ENCODE data around the gene SP7.

The SP7 gene

DNA sequence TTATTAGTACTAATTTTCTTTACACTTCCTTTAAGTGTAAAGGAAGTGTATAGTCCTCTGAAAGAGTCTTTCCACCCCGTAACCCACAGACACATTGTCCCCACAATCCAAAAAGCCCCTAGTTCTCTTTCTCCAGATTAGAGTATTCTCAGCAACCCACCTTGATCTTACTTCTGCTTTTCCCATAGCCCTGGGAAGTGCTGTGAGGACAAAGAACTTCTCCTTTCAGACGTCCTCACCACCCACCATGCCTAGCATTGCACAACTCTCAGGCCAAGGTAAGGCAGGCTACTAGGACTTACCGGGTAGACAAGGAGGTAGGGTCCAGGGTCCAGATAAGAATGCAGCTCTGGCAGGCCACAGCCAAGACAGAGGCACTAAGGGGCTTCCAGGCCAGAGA is 22.2 kb downstream of the SP7 start:
- H3K4me3 ChIP-seq (ENCODE audit: low read depth, low read length) = no peak overlapping the region
- DNase-seq (ENCODE audit: low read depth) = no peak
- TF ChIP-seq CTCF (conservative IDR thresholded peaks at IDR 0.05; ENCODE audit: low read depth, low read length) = no peak

DNA sequence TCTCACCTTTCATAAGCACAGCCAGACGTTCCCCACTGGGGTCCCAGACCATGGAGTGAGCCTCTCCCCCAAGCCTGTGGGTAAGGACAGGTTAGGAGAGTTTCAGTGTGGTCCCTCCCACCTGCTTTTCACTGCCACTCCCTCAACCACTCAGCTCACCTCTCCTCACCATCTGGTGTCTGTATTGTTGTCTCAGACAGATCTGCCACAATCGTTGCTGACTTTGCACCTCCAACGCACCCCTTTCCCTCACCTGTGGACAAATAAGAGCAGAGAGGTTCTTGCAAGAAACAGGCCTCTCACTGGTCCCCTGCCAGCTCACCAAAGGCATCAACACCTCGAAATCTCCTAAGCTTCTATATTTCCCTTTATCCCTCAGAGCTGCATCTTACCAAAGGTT is 27.9 kb downstream of the SP7 start:
- H3K4me3 ChIP-seq (ENCODE audit: low read depth, low read length) = no peak overlapping the region
- no peak for DNase-seq (ENCODE audit: low read depth)
- no peak for TF ChIP-seq CTCF (conservative IDR thresholded peaks at IDR 0.05; ENCODE audit: low read depth, low read length)

DNA sequence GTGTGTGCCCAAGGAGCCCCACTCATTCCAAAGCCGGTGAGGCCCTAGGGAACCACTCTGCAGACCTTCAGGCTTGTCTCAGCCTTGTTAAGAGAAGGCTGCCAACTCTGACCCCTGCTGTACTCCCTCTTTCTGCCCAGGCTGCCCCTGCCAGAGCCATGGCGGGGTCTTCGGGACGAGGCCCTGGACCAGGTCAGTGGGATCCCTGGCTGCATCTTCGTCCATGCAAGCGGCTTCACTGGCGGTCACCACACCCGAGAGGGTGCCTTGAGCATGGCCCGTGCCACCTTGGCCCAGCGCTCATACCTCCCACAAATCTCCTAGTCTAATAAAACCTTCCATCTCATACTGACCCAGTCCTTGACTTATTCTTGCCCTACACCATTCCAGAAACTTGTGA is 29.3 kb downstream of the SP7 start:
- DNase-seq (ENCODE audit: low read depth) = no peak
- H3K4me3 ChIP-seq (ENCODE audit: low read depth, low read length) = no peak overlapping the region
- TF ChIP-seq CTCF (conservative IDR thresholded peaks at IDR 0.05; ENCODE audit: low read depth, low read length) = no peak

DNA sequence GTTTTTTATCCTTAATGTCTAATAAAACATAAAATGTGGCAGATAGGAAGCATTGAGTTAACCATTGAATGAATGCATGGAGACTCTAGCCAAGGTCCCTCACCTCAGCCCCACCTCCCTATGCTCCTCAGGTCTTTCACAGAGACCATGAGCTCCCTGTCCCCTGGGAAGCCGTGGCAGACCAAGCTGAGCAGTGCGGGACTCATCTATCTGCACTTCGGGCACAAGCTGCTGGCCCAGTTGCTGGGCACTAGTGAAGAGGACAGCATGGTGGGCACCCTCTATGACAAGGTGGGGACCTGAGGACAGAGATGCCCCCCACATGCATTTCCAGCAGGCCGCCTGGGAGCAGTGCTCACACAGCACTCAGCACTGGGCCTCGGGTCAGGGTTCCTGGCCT is 33.3 kb downstream of the SP7 start:
- no peak for TF ChIP-seq CTCF (conservative IDR thresholded peaks at IDR 0.05; ENCODE audit: low read depth, low read length)
- H3K4me3 ChIP-seq (ENCODE audit: low read depth, low read length) = no peak overlapping the region
- DNase-seq (ENCODE audit: low read depth) = no peak

DNA sequence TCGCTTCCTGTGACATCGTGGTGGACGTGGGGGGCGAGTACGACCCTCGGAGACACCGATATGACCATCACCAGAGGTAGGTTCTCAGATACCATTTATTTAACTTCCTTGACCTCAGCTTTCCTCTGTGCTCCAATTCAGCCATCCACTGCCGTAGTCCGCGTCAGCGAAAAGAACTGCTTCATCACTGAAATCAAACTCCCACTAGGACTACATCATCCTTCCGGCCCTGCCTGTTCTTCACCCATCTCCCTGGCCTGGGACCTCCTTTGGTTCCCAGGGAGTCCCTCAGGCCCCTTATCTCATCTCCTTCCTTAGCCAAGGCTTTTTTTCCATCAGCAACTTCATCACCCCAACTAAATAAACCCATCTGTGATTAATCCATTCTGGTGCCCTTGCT is 36.0 kb downstream of the SP7 start:
- peak overlapping the region; percentile 75 for H3K4me3 ChIP-seq (ENCODE audit: low read depth, low read length)
- no peak for TF ChIP-seq CTCF (conservative IDR thresholded peaks at IDR 0.05; ENCODE audit: low read depth, low read length)
- DNase-seq (ENCODE audit: low read depth) = peak; percentile 68

DNA sequence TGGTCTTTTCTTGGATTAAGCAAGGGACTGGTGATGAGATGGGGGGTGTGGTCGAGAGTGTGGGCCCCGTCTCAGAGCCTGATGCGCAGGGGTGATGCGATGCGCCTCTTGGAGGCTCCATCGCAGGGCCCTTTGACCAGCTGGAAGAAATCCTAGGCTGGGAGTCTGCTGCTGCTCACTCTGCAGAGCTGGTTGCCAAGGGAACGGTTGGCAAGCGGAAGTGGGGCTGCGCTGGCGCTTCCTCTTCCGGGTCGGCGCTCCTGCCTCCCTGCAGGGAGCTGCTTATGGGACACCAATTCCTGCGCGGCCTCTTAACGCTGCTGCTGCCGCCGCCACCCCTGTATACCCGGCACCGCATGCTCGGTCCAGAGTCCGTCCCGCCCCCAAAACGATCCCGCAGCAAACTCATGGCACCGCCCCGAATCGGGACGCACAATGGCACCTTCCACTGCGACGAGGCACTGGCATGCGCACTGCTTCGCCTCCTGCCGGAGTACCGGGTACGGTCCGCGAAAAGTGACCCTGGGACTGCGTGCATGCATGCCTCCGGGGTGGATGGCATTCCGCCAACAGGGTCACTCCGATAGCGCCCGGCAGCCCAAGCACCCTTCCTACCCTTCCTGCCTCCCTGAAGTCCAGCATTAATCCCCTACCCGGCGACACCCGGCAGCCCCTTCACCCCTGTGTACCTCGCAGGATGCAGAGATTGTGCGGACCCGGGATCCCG is 36.5 kb downstream of the SP7 start, which contains the start of gene MYG1:
TSS of gene MYG1 (plus strand) at position 242 of the 727 bp plus-strand sequence. CDS start at position 285, 43 bp downstream.
- TF ChIP-seq CTCF (conservative IDR thresholded peaks at IDR 0.05; ENCODE audit: low read depth, low read length) = peak; percentile 47
- peak; percentile 90 for DNase-seq (ENCODE audit: low read depth)
- peak within 1 kb of the TSS; percentile 75 for H3K4me3 ChIP-seq (ENCODE audit: low read depth, low read length)

DNA sequence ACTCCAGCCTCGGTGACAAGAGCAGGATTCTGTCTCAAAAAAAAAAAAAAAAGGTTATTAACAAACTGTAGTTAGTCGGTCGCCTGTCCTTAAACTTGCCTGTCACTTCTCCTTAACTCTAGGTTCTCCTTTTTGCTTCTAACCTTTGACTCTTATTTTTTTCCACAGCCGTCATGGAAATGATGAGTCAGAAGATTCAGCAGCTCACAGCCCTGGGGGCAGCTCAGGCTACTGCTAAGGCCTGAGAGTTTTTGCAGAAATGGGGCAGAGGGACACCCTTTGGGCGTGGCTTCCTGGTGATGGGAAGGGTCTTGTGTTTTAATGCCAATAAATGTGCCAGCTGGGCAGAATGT is 37.1 kb downstream of the SP7 start:
- no peak for TF ChIP-seq CTCF (conservative IDR thresholded peaks at IDR 0.05; ENCODE audit: low read depth, low read length)
- peak overlapping the region; percentile 75 for H3K4me3 ChIP-seq (ENCODE audit: low read depth, low read length)
- DNase-seq (ENCODE audit: low read depth) = peak; percentile 90

All from choroid plexus epithelial cell (primary cell).